OCI-LY1 (cell line): ENCODE results near the gene OR4C6.

Experiments used
- CTCF ChIP-seq: fragments of 200-600 bp; sonication (generic), shearing (Covaris generic); IDR thresholded peaks from 2 replicates; pipeline ENCODE4 v1.5.1; 2017; ENCODE audit warnings: mild to moderate bottlenecking, antibody characterized with exemption, low read length, moderate library complexity, mixed read lengths
- EZH2 ChIP-seq: fragments of 200-600 bp; sonication (generic), shearing (Covaris generic); IDR thresholded peaks from 2 replicates; pipeline ENCODE4 v1.8.0; 2017; ENCODE audit warnings: borderline replicate concordance, mixed run types, mild to moderate bottlenecking, antibody characterized with exemption, low read length, moderate library complexity, mixed read lengths

GRCh38 chr11:55714982-55715888 is 53.2 kb downstream of the OR4C6 start:
- TF ChIP-seq CTCF (peak; percentile 70), EZH2 (no peak)
